GM19238 (cell line): ENCODE data around the gene MACIR.
"Not testable (repeated sequence)": the region's sequence is repeated elsewhere in the genome, so short reads cannot be mapped to it uniquely, and the experiment has no call there.

Source experiments
- DNase-seq: peaks from one replicate; pipeline ENCODE4 v3.0.0; 2011; ENCODE audit warnings: low spot score; ENCODE audit not compliant: insufficient read length

MACIR gene

GRCh38 chr5:103258368-103258956 lies at the start of gene MACIR:
Gene MACIR, plus strand, starts transcription at chr5:103258763. Its CDS starts 17,157 bp downstream, at chr5:103275920.
- DNase-seq = peak; percentile 73

GRCh38 chr5:103209065-103209464 lies 49.5 kb upstream of the MACIR start:
- no peak for DNase-seq

GRCh38 chr5:103210952-103211351 lies 47.6 kb upstream of the MACIR start:
- DNase-seq = no peak

GRCh38 chr5:103211576-103212561 lies 46.7 kb upstream of the MACIR start:
- DNase-seq = no peak

GRCh38 chr5:103216137-103216536 lies 42.4 kb upstream of the MACIR start:
- no peak for DNase-seq

- DNase-seq = no peak
These were observed 41.9 kb upstream of the MACIR start for GRCh38 chr5:103216697-103217096.

GRCh38 chr5:103217101-103217500 lies 41.5 kb upstream of the MACIR start:
- no peak for DNase-seq

- no peak for DNase-seq
These were observed 40.4 kb upstream of the MACIR start for GRCh38 chr5:103218164-103218563.

- not testable (repeated sequence) for DNase-seq
These were observed 39.5 kb upstream of the MACIR start for GRCh38 chr5:103219074-103219473.

- no peak for DNase-seq
These were observed 35.3 kb upstream of the MACIR start for GRCh38 chr5:103223031-103223955.

GRCh38 chr5:103224118-103224893 lies 34.3 kb upstream of the MACIR start:
- DNase-seq = no peak

- no peak for DNase-seq
These were observed 33.7 kb upstream of the MACIR start for GRCh38 chr5:103224894-103225246.

- DNase-seq = no peak
These were observed 30.5 kb upstream of the MACIR start for GRCh38 chr5:103228061-103228460.

- DNase-seq = no peak
These were observed 30.0 kb upstream of the MACIR start for GRCh38 chr5:103228588-103228987.

- DNase-seq = no peak
These were observed 26.1 kb upstream of the MACIR start for GRCh38 chr5:103232393-103232999.

- DNase-seq = no peak
These were observed 24.2 kb upstream of the MACIR start for GRCh38 chr5:103234239-103234975.

GRCh38 chr5:103235891-103236290 lies 22.7 kb upstream of the MACIR start:
- no peak for DNase-seq

- DNase-seq = no peak
These were observed 20.8 kb upstream of the MACIR start for GRCh38 chr5:103237778-103238177.

- DNase-seq = no peak
These were observed 14.9 kb upstream of the MACIR start for GRCh38 chr5:103243665-103244064.

- DNase-seq = no peak
These were observed 14.2 kb upstream of the MACIR start for GRCh38 chr5:103244398-103244797.
